ENCODE measurements around the gene ADAM33.

ADAM33 gene

GRCh38 chr20:3727401-3728021, 45.7 kb upstream of the ADAM33 start:
- TF ChIP-seq CTCF (IDR thresholded peaks at IDR 0.05; ENCODE audit: low read length, missing control alignments): peak; percentile 10
- peak overlapping the region; percentile 18 for H3K4me3 ChIP-seq (replicated peaks; ENCODE audit: low read depth, low read length)

GRCh38 chr20:3724356-3724755, 42.5 kb upstream of the ADAM33 start:
- no peak for DNase-seq (ENCODE audit: low read depth)
- TF ChIP-seq CTCF (IDR thresholded peaks at IDR 0.05; ENCODE audit: low read length, missing control alignments): no peak
- H3K4me3 ChIP-seq (replicated peaks; ENCODE audit: low read depth, low read length): no peak overlapping the region

More at GRCh38 chr20:3727401-3728021, 45.7 kb upstream of the ADAM33 start:
- DNase-seq (ENCODE audit: low read depth): peak; percentile 41

- TF ChIP-seq CTCF (IDR thresholded peaks at IDR 0.05; ENCODE audit: low read length, missing control alignments): no peak
- no peak for DNase-seq (ENCODE audit: low read depth)
- no peak overlapping the region for H3K4me3 ChIP-seq (replicated peaks; ENCODE audit: low read depth, low read length)
Measured at GRCh38 chr20:3723284-3723683, 41.5 kb upstream of the ADAM33 start.

- no peak for TF ChIP-seq CTCF (IDR thresholded peaks at IDR 0.05; ENCODE audit: low read length, missing control alignments)
- no peak for DNase-seq (ENCODE audit: low read depth)
- no peak overlapping the region for H3K4me3 ChIP-seq (replicated peaks; ENCODE audit: low read depth, low read length)
Measured at GRCh38 chr20:3721912-3722311, 40.1 kb upstream of the ADAM33 start.

- no peak for DNase-seq (ENCODE audit: low read depth)
- no peak for TF ChIP-seq CTCF (IDR thresholded peaks at IDR 0.05; ENCODE audit: low read length, missing control alignments)
- no peak overlapping the region for H3K4me3 ChIP-seq (replicated peaks; ENCODE audit: low read depth, low read length)
Measured at GRCh38 chr20:3720626-3721025, 38.8 kb upstream of the ADAM33 start.

GRCh38 chr20:3720068-3720467, 38.3 kb upstream of the ADAM33 start:
- no peak for DNase-seq (ENCODE audit: low read depth)
- no peak for TF ChIP-seq CTCF (IDR thresholded peaks at IDR 0.05; ENCODE audit: low read length, missing control alignments)
- H3K4me3 ChIP-seq (replicated peaks; ENCODE audit: low read depth, low read length): no peak overlapping the region

- H3K4me3 ChIP-seq (replicated peaks; ENCODE audit: low read depth, low read length): no peak overlapping the region
- no peak for TF ChIP-seq CTCF (IDR thresholded peaks at IDR 0.05; ENCODE audit: low read length, missing control alignments)
- DNase-seq (ENCODE audit: low read depth): no peak
Measured at GRCh38 chr20:3719046-3719445, 37.2 kb upstream of the ADAM33 start.
